ENCODE data around the gene HSPG2.

- no peak for TF ChIP-seq EZH2 (IDR thresholded peaks at IDR 0.05)
- no peak for TF ChIP-seq POLR2AphosphoS5 (IDR thresholded peaks at IDR 0.05; ENCODE audit: borderline replicate concordance, low read depth, low read length)
- TF ChIP-seq FOXP2 (optimal IDR thresholded peaks at IDR 0.05; ENCODE audit: control extremely low read depth, extremely low read length, insufficient read depth) = no peak
Observed at GRCh38 chr1:21876267-21876666, 60.8 kb downstream of the HSPG2 start.
